ENCODE data around the gene PNMT.

The PNMT gene

GRCh38 chr17:39716879-39717536 lies 48.8 kb downstream of the PNMT start:
- no peak for TF ChIP-seq EGR1 (IDR thresholded peaks at IDR 0.05)
- TF ChIP-seq NFIC (IDR thresholded peaks at IDR 0.05) = peak; percentile 56; the same call in 1 of the 2 replicates

- TF ChIP-seq FOXM1 (IDR thresholded peaks at IDR 0.05; ENCODE audit: borderline replicate concordance, low read depth) = no peak
- TF ChIP-seq, protein P1, sequence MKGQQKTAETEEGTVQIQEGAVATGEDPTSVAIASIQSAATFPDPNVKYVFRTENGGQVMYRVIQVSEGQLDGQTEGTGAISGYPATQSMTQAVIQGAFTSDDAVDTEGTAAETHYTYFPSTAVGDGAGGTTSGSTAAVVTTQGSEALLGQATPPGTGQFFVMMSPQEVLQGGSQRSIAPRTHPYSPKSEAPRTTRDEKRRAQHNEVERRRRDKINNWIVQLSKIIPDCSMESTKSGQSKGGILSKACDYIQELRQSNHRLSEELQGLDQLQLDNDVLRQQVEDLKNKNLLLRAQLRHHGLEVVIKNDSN (IDR thresholded peaks at IDR 0.05) = no peak
- TF ChIP-seq NFIC (IDR thresholded peaks at IDR 0.05) = no peak
- TF ChIP-seq, protein P2, sequence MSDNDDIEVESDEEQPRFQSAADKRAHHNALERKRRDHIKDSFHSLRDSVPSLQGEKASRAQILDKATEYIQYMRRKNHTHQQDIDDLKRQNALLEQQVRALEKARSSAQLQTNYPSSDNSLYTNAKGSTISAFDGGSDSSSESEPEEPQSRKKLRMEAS (IDR thresholded peaks at IDR 0.05) = no peak
- no peak for TF ChIP-seq TCF12 (IDR thresholded peaks at IDR 0.05; ENCODE audit: low read depth)
- TF ChIP-seq TEAD4 (IDR thresholded peaks at IDR 0.05) = no peak
- TF ChIP-seq YY1 (IDR thresholded peaks at IDR 0.05; ENCODE audit: low read depth) = no peak
- TF ChIP-seq, protein P3, sequence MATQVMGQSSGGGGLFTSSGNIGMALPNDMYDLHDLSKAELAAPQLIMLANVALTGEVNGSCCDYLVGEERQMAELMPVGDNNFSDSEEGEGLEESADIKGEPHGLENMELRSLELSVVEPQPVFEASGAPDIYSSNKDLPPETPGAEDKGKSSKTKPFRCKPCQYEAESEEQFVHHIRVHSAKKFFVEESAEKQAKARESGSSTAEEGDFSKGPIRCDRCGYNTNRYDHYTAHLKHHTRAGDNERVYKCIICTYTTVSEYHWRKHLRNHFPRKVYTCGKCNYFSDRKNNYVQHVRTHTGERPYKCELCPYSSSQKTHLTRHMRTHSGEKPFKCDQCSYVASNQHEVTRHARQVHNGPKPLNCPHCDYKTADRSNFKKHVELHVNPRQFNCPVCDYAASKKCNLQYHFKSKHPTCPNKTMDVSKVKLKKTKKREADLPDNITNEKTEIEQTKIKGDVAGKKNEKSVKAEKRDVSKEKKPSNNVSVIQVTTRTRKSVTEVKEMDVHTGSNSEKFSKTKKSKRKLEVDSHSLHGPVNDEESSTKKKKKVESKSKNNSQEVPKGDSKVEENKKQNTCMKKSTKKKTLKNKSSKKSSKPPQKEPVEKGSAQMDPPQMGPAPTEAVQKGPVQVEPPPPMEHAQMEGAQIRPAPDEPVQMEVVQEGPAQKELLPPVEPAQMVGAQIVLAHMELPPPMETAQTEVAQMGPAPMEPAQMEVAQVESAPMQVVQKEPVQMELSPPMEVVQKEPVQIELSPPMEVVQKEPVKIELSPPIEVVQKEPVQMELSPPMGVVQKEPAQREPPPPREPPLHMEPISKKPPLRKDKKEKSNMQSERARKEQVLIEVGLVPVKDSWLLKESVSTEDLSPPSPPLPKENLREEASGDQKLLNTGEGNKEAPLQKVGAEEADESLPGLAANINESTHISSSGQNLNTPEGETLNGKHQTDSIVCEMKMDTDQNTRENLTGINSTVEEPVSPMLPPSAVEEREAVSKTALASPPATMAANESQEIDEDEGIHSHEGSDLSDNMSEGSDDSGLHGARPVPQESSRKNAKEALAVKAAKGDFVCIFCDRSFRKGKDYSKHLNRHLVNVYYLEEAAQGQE (IDR thresholded peaks at IDR 0.05; ENCODE audit: low read depth) = no peak
- no peak for TF ChIP-seq TAF1 (IDR thresholded peaks at IDR 0.05; ENCODE audit: low read depth)
- no peak for TF ChIP-seq RAD21 (IDR thresholded peaks at IDR 0.05; ENCODE audit: low read depth)
- no peak for TF ChIP-seq CEBPB (IDR thresholded peaks at IDR 0.05)
Observed at GRCh38 chr17:39717660-39718059, 49.4 kb downstream of the PNMT start.

- TF ChIP-seq, protein P3 (IDR thresholded peaks at IDR 0.05; ENCODE audit: low read depth) = no peak
- TF ChIP-seq ZBTB7A (IDR thresholded peaks at IDR 0.05; ENCODE audit: low read depth) = no peak
Observed at GRCh38 chr17:39719563-39720355, 51.5 kb downstream of the PNMT start.
